HepG2 (cell line): ENCODE measurements around the gene TCERG1L.

Source experiments
- EZH2 ChIP-seq: conservative IDR thresholded peaks from 2 replicates; pipeline ENCODE4 v1.6.1; 2012; ENCODE audit warnings: mild to moderate bottlenecking, low read depth, low read length, moderate library complexity
- ZNF18 ChIP-seq: sonication (generic); formaldehyde crosslinking; IDR thresholded peaks from 2 replicates; pipeline ENCODE4 v1.8.0; 2022; ENCODE audit warnings: mild to moderate bottlenecking, missing genetic modification reagents; ENCODE audit not compliant: insufficient replicate concordance
- ZNF780A ChIP-seq: sonication (generic); formaldehyde crosslinking; IDR thresholded peaks from 2 replicates; pipeline ENCODE4 v1.8.0; 2022; ENCODE audit warnings: mild to moderate bottlenecking, missing genetic modification reagents, moderate library complexity

- TF ChIP-seq ZNF18 (CRISPR knock-in tag) (no peak), EZH2 (no peak), ZNF780A (CRISPR knock-in tag) (no peak)
Observed at GRCh38 chr10:131131726-131132591, 179.6 kb downstream of the TCERG1L start.
